Measurements from ENCODE around the gene LGALS1. TPM values are rescaled to one million over a fixed set of nuclear protein-coding genes. Genes with fewer than 3 reads are reported as not detected.

The LGALS1 gene
- total RNA-seq, 1 experiment from 2014 or later, result 32.8 TPM

GRCh38 chr22:37660709-37661045, 14.8 kb upstream of the LGALS1 start:
- Histone ChIP-seq H3K27ac (ENCODE audit: insufficient read length, low read depth, low read length) (no peak overlapping the region), H3K9ac (ENCODE audit: extremely low read depth, insufficient read length, low read length) (no peak overlapping the region), H3K4me1 (ENCODE audit: insufficient read depth, low read length) (peaks cover 2% of the 10 kb centered on the region; the same call in 1 of the 2 replicates), H3K14ac (ENCODE audit: insufficient read depth, low read length) (no peak overlapping the region), H3K79me1 (ENCODE audit: insufficient read depth, low read depth, low read length, poor library complexity, severe bottlenecking) (peaks cover 15% of the 10 kb centered on the region), H3K4me2 (ENCODE audit: insufficient read depth, insufficient read length, low read length) (no peak overlapping the region), H3K56ac (ENCODE audit: insufficient read length, low read depth, low read length) (no peak overlapping the region), H4K91ac (ENCODE audit: insufficient read length, low read depth, low read length) (no peak overlapping the region), H3K79me2 (ENCODE audit: insufficient read depth, low read length) (peaks cover 27% of the 10 kb centered on the region; the same call in 1 of the 2 replicates), H2BK20ac (ENCODE audit: low read depth, low read length, poor library complexity, severe bottlenecking) (no peak overlapping the region), H2BK12ac (ENCODE audit: insufficient read length, low read depth, low read length) (no peak overlapping the region), H3K4ac (ENCODE audit: low read depth, low read length) (no peak overlapping the region), H3T11ph (ENCODE audit: low read length) (no peak overlapping the region), H4K8ac (replicated peaks; ENCODE audit: insufficient read length, low read depth, low read length) (no peak overlapping the region), H2BK5ac (ENCODE audit: insufficient read length, low read length) (no peak overlapping the region), H3K23me2 (ENCODE audit: insufficient read length, low read depth, low read length, poor library complexity, severe bottlenecking) (peaks cover 7% of the 10 kb centered on the region), H4K5ac (ENCODE audit: insufficient read length, low read depth, low read length) (no peak overlapping the region), H4K20me1 (ENCODE audit: control insufficient read depth, insufficient read depth, insufficient read length) (no peaks in the 10 kb centered on the region), H2BK120ac (ENCODE audit: low read depth, low read length, poor library complexity, severe bottlenecking) (no peak overlapping the region), H3K23ac (ENCODE audit: insufficient read length, low read depth, low read length) (no peak overlapping the region), H3K18ac (ENCODE audit: insufficient read length, low read depth, low read length) (no peak overlapping the region), H3K9me3 (ENCODE audit: control insufficient read depth, low read depth, low read length) (no peaks in the 10 kb centered on the region), H2AFZ (ENCODE audit: low read length) (no peak overlapping the region), H2BK15ac (ENCODE audit: low read depth, low read length) (no peak overlapping the region), H2AK5ac (ENCODE audit: insufficient read length, low read length) (no peak overlapping the region), H3K27me3 (ENCODE audit: insufficient read depth, low read length) (no peaks in the 10 kb centered on the region)
- Mint-ChIP-seq H3K27me3 (ENCODE audit: low read depth) (no peaks in the 10 kb centered on the region), H3K36me3 (ENCODE audit: insufficient read depth in 1 of 3, low read depth in 3 of 3) (peaks cover 3 to 22% (median 19%) of the 10 kb centered on the region in 3 experiments; a peak in 6 of 7 replicates), H3K4me1 (peaks cover 22 to 23% of the 10 kb centered on the region in 2 experiments), H3K9me3 (no peaks in the 10 kb centered on the region; a peak in 1 of 5 replicates), H3K4me3 (peak overlapping the region; percentile 88 to 91; a peak in 4 of 5 replicates), H3K27ac (no peak overlapping the region)
- DNase-seq, result no peak
- no peak for TF ChIP-seq CTCF (conservative IDR thresholded peaks at IDR 0.05)
- no CpG with 5 or more reads among the region's 2 CpGs for WGBS (ENCODE audit: extremely low coverage, insufficient read length, low lambda C conversion rate)
